Measurements from ENCODE around the gene OR5AP2.

DNA sequence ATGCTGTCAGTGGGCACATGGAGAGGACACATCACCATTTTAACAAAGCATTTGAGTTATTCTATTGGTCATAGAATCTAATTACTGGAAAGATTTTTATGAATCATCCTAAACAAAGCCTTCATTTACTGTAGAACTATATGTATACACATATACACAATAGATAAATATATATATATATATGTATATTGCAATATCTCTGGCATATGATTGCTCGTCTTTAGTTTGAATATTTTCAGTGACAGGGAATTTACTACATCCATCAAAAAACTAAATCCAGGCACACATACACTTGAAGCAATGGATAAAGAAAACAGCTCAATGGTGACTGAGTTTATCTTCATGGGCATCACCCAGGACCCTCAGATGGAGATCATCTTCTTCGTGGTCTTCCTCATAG is 21.1 kb upstream of the OR5AP2 start, which contains the start of gene OR5AR1:
- TF ChIP-seq, protein P1, sequence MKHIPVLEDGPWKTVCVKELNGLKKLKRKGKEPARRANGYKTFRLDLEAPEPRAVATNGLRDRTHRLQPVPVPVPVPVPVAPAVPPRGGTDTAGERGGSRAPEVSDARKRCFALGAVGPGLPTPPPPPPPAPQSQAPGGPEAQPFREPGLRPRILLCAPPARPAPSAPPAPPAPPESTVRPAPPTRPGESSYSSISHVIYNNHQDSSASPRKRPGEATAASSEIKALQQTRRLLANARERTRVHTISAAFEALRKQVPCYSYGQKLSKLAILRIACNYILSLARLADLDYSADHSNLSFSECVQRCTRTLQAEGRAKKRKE (CRISPR knock-in tag; IDR thresholded peaks at IDR 0.05; ENCODE audit: low read depth), result no peak
- TF ChIP-seq CEBPB (IDR thresholded peaks at IDR 0.05) (no peak), KDM5A (IDR thresholded peaks at IDR 0.05) (no peak), USF2 (IDR thresholded peaks at IDR 0.05) (no peak)

All from A549 (cell line).